Endodermal cell (in vitro differentiated cells): ENCODE measurements around the gene LSM7. TPM values are rescaled to one million over a fixed set of nuclear protein-coding genes. Genes with fewer than 3 reads are reported as not detected.

Experiments used
- DNase-seq: peaks from one replicate; pipeline ENCODE4 v3.0.0-alpha.2; 2017
- H3K27ac ChIP-seq: 2 replicates; pipeline ENCODE4 v1.5.1; 2013; ENCODE audit warnings: mild to moderate bottlenecking, low read depth, low read length, moderate library complexity
- H3K27me3 ChIP-seq: 2 replicates; pipeline ENCODE4 v1.6.1; 2013; ENCODE audit warnings: mild to moderate bottlenecking, low read length, moderate library complexity; ENCODE audit not compliant: insufficient read depth, control insufficient read depth, poor library complexity, severe bottlenecking
- H3K36me3 ChIP-seq: 2 replicates; pipeline ENCODE4 v1.7.0; 2013; ENCODE audit warnings: mild to moderate bottlenecking, low read length, moderate library complexity; ENCODE audit not compliant: control insufficient read depth, insufficient read depth
- H3K4me1 ChIP-seq: one replicate; pipeline ENCODE4 v1.7.0; 2013; ENCODE audit warnings: low read length; ENCODE audit not compliant: control insufficient read depth, insufficient read depth
- H3K4me3 ChIP-seq: 2 replicates; pipeline ENCODE4 v1.5.1; 2013; ENCODE audit warnings: mild to moderate bottlenecking, low read length, moderate library complexity
- H3K9ac ChIP-seq: 2 replicates; pipeline ENCODE4 v1.6.1; 2013; ENCODE audit warnings: mild to moderate bottlenecking, low read length, moderate library complexity; ENCODE audit not compliant: poor library complexity, severe bottlenecking; ENCODE audit errors: extremely low read depth
- H3K9me3 ChIP-seq: 2 replicates; pipeline ENCODE4 v1.6.1; 2013; ENCODE audit warnings: mild to moderate bottlenecking, low read length, moderate library complexity; ENCODE audit not compliant: control insufficient read depth
- H3K27ac Mint-ChIP-seq: 2 replicates; pipeline ENCODE4 v1.8.0; 2020; ENCODE audit warnings: mixed read lengths
- H3K27me3 Mint-ChIP-seq: 2 replicates; pipeline ENCODE4 v1.8.0; 2021; ENCODE audit warnings: mild to moderate bottlenecking, mixed read lengths; ENCODE audit not compliant: insufficient read depth
- H3K36me3 Mint-ChIP-seq: 2 replicates; pipeline ENCODE4 v1.8.0; 2020; ENCODE audit warnings: low read depth, mixed read lengths
- H3K4me1 Mint-ChIP-seq: 2 replicates; pipeline ENCODE4 v1.8.0; 2020; ENCODE audit warnings: mixed read lengths
- H3K4me3 Mint-ChIP-seq: 2 replicates; pipeline ENCODE4 v1.8.0; 2020; ENCODE audit warnings: mild to moderate bottlenecking, moderate library complexity, mixed read lengths
- H3K9me3 Mint-ChIP-seq: 2 replicates; pipeline ENCODE4 v1.8.0; 2020; ENCODE audit warnings: mild to moderate bottlenecking, mixed read lengths
- WGBS, 2 experiments: methylation state at CpG; one replicate each; pipeline versions ENCODE4 v1.1.5 to v1.1.7; 2013; ENCODE audit warnings: missing lambda C conversion rate in 2 of 2, mixed read lengths in 1 of 2; ENCODE audit not compliant: insufficient coverage in 1 of 2, insufficient read length in 1 of 2; 5-methylcytosine and 5-hydroxymethylcytosine counted together
- total RNA-seq, 2 donors: library from RNA; stranded (reverse); fragmentation: NEBNext Ultra II Directional in 1 of 2; extraction: Animal tissue kit (Norgen Biotek cat#: 25700) in 1 of 2; gene quantifications; 2 replicates in 1 of 2; 3 replicates in 1 of 2; pipeline ENCODE4 v1.2.1, GENCODE V29; 2021
- TF ChIP-seq, protein P1 (sequence below): fragments of 200-600 bp; sonication (generic); conservative IDR thresholded peaks from 2 replicates; pipeline ENCODE4 v1.5.0; 2021; ENCODE audit warnings: antibody characterized with exemption, mild to moderate bottlenecking

LSM7 gene
- total RNA-seq, 2 donors from 2014 or later = 141 to 149 TPM

DNA sequence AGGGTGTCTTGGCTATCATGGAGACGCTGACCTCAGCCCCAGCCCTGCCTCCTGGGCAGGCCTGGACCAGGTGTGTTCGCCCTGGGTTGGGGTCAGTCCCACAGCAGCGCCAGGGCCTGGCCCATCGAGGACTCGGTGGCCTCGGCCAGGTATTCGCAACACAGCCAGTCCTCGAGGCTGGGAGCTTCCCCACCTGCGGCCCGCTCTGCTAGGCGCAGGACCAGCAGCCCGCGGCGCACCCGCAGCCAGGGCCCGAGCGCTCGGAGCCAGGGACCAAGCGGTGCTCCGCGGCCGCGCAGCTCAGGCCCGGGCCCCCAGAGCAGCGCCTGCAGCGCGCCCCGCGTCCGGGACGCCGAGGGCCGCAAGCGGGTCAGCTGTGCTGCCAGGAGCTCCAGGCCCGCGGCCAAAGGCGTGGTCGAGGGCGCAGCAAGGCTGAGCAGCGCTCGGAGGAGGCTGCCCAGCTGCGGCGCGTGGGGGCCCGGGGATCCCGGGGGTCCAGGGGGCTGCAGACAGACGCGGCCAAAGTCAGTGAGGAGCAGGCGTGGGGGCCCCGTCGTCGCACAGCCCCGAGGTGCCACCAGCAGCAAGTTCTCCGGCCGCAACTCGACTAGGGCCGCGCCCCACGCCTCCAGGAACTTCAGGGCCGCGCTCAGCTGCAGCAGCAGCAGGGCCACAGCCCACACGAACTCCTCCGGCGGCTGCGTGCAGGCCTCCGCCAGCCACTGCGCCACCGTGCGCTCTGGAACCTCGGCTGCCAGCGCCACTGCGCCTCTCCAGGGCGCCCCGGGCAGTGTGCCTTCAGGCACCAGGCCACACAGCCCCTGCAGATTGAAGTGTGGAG lies 52.6 kb downstream of the LSM7 start:
- no peak overlapping the region for H3K27ac Mint-ChIP-seq
- WGBS, 2 experiments = 94% methylated on average over 55 to 74 of the region's 74 CpGs
- peaks cover 15% of the 10 kb centered on the region for H3K4me1 Mint-ChIP-seq
- TF ChIP-seq, protein P1, sequence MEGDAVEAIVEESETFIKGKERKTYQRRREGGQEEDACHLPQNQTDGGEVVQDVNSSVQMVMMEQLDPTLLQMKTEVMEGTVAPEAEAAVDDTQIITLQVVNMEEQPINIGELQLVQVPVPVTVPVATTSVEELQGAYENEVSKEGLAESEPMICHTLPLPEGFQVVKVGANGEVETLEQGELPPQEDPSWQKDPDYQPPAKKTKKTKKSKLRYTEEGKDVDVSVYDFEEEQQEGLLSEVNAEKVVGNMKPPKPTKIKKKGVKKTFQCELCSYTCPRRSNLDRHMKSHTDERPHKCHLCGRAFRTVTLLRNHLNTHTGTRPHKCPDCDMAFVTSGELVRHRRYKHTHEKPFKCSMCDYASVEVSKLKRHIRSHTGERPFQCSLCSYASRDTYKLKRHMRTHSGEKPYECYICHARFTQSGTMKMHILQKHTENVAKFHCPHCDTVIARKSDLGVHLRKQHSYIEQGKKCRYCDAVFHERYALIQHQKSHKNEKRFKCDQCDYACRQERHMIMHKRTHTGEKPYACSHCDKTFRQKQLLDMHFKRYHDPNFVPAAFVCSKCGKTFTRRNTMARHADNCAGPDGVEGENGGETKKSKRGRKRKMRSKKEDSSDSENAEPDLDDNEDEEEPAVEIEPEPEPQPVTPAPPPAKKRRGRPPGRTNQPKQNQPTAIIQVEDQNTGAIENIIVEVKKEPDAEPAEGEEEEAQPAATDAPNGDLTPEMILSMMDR = no peak
- peaks cover 20% of the 10 kb centered on the region for H3K36me3 Mint-ChIP-seq
- no peaks in the 10 kb centered on the region for H3K9me3 ChIP-seq
- no peak for DNase-seq
- H3K36me3 ChIP-seq = peaks cover 22% of the 10 kb centered on the region
- H3K4me3 ChIP-seq = no peak overlapping the region
- H3K27ac ChIP-seq = no peak overlapping the region
- H3K4me1 ChIP-seq = peaks cover 7% of the 10 kb centered on the region
- no peaks in the 10 kb centered on the region for H3K27me3 ChIP-seq
- H3K27me3 Mint-ChIP-seq = no peaks in the 10 kb centered on the region
- no peak overlapping the region for H3K4me3 Mint-ChIP-seq
- H3K9ac ChIP-seq = no peak overlapping the region
- H3K9me3 Mint-ChIP-seq = no peaks in the 10 kb centered on the region

DNA sequence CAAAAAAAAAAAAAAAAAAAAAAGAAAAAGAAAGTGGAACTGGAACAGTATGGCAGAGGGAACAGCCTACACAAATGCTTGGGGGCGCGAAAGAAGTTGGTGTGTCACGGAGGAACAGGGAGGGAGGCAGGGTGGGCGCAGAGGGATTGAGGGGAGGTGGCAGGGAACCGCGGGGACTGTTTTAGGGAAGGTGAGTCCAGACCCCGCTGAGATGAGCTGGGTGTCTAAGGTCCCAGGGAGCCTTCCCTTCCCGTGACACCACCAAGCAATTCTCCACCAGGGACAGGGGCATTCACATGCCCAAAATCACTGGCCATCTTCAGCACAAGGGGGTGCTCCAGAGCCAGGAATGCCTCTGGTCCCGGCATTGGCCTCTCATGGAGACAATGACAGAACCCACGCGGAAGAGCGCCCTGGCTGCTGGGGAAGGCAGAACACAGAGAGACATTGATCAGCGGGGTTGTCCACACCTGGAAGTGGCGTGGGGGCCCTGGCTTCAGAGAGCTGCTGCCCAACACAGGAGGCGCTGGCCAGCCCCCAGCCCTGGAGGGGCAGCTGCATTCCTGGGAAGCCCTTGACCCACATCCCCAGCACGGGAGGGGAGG lies 53.4 kb downstream of the LSM7 start:
- DNase-seq = peak; percentile 91
- no peaks in the 10 kb centered on the region for H3K27me3 ChIP-seq
- peaks cover 7% of the 10 kb centered on the region for H3K4me1 ChIP-seq
- Mint-ChIP-seq H3K4me3 (no peak overlapping the region), H3K36me3 (peaks cover 20% of the 10 kb centered on the region), H3K9me3 (no peaks in the 10 kb centered on the region), H3K4me1 (peaks cover 15% of the 10 kb centered on the region), H3K27me3 (no peaks in the 10 kb centered on the region), H3K27ac (peak overlapping the region; percentile 78)
- TF ChIP-seq, protein P1 = peak; percentile 84
- H3K9ac ChIP-seq = no peak overlapping the region
- WGBS, 2 experiments = 74 to 79% methylated on average over 12 to 16 of the region's 16 CpGs
- H3K36me3 ChIP-seq = peaks cover 22% of the 10 kb centered on the region
- no peak overlapping the region for H3K27ac ChIP-seq
- no peaks in the 10 kb centered on the region for H3K9me3 ChIP-seq
- no peak overlapping the region for H3K4me3 ChIP-seq

DNA sequence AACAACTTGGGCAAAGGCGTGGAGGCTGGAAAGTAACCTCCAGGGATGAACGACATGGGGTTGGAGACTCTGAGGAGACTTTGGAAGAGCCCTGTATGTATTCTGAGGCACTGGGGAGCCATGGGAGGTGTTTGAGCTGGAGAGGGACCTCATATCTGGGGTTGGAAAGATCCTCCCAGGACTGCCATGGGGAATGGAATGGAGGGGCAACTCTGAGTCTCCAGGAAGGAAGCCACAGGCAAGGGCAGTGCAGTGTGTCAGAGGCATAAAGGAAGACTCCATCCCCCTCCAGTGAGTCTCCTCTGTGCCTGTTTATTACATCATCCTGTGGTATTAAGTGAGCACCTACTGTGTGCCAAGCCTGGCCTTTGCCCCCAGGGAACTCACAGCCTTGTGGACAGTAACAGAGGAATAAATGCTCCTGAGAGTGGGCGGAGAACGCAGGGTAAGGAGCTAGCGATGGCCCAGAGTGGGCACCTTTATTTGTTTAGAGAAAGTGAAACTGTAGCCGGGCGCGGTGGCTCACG lies 54.1 kb downstream of the LSM7 start:
- Histone ChIP-seq H3K9me3 (no peaks in the 10 kb centered on the region), H3K36me3 (peaks cover 22% of the 10 kb centered on the region), H3K4me3 (peak overlapping the region; percentile 38), H3K4me1 (peaks cover 7% of the 10 kb centered on the region), H3K27me3 (no peaks in the 10 kb centered on the region), H3K27ac (no peak overlapping the region), H3K9ac (no peak overlapping the region)
- TF ChIP-seq, protein P1 = no peak
- Mint-ChIP-seq H3K27me3 (no peaks in the 10 kb centered on the region), H3K4me1 (peaks cover 15% of the 10 kb centered on the region), H3K36me3 (peaks cover 20% of the 10 kb centered on the region), H3K9me3 (no peaks in the 10 kb centered on the region), H3K27ac (peak overlapping the region; percentile 88), H3K4me3 (peak overlapping the region; percentile 90)
- WGBS, 2 experiments = 95 to 97% methylated on average over 8 to 9 of the region's 9 CpGs
- DNase-seq = no peak
